HG03460 (cell line): ENCODE results near the gene NELL1.

Experiments used
- ATAC-seq: cut with Tn5 transposase; IDR thresholded peaks from one replicate; pipeline ENCODE4 v1.9.1; 2021; ENCODE audit not compliant: unreplicated experiment

The NELL1 gene

GRCh38 chr11:21403069-21403468, 733.7 kb downstream of the NELL1 start:
- ATAC-seq: no peak

- ATAC-seq: no peak
These were observed 736.0 kb downstream of the NELL1 start for GRCh38 chr11:21405422-21405821.

GRCh38 chr11:21410513-21410912, 741.1 kb downstream of the NELL1 start:
- no peak for ATAC-seq

- no peak for ATAC-seq
These were observed 741.7 kb downstream of the NELL1 start for GRCh38 chr11:21411104-21411503.

- no peak for ATAC-seq
These were observed 742.2 kb downstream of the NELL1 start for GRCh38 chr11:21411597-21411996.

DNA sequence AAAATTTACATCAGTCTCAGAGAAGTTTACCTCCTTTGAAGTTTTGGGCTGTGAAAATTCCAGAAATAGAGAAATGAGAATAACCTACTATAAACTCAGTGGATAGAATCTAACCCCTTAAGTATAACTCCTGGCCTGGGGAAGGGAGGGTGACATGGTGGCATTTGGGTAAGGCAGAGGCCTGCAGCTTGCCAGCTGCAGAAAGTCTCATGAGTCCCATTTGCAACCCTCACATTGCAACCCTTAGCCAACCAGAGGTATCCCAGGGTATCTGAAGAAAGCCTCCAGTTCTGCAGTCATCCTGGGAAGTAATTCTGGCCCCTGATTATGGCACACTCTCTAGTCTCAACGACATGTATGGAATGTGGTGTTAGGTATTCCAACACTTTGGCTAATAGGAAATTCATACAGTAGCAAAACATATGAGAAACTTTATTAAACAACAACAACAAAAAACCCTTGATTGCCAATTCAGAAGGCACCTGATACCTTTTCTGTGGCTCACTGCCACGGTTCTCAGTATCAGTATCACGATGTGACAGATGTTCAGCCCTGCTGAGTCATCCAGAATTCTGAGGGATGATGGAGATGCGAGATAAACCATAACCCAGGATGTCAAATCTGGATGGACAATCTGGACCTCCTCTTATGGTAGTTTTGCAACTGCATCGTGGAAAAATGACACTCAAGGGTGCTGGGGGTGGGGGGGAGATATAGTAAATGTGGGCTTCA, 743.4 kb downstream of the NELL1 start:
- no peak for ATAC-seq

GRCh38 chr11:21414953-21415352, 745.6 kb downstream of the NELL1 start:
- ATAC-seq: no peak

DNA sequence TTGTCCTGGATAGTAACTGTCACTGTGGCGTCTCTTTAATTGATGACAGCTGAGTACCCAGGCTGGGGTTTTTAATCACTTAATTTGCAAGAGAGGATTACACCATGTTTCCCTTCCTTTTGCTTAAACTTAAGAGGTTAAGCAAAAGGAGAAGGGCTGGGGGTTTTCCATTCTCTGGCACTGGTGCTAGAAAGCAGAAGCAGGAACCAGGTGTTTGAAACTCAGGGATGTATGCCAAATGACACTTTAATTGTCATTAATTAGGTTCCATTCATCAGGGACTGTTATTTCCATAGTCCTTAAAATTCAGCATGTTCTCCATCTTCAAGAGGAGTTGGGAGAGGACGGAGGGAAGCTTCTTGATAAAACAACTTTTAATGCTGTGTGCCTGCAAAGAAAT, 746.2 kb downstream of the NELL1 start:
- no peak for ATAC-seq

- ATAC-seq: no peak
These were observed 752.4 kb downstream of the NELL1 start for GRCh38 chr11:21421711-21422329.

DNA sequence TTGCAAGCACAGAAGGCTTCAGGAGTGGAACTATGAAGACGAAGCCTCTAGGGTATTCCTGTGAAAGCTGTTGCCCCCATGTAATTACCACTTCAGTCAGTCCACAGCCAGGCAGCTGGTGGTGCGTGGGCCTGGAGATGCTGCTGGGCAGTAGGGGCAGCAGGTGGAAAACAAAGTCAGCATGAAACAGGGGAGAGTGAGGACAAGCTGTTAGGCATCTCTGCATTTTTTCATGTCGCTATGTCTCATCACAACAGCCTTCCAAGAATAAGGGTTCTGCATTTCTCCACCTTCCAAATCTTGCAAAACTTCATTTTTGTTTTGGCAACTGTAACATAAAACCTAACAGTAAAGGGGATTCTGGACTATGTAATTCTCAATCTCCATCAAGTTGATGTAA, 757.5 kb downstream of the NELL1 start:
- ATAC-seq: no peak

DNA sequence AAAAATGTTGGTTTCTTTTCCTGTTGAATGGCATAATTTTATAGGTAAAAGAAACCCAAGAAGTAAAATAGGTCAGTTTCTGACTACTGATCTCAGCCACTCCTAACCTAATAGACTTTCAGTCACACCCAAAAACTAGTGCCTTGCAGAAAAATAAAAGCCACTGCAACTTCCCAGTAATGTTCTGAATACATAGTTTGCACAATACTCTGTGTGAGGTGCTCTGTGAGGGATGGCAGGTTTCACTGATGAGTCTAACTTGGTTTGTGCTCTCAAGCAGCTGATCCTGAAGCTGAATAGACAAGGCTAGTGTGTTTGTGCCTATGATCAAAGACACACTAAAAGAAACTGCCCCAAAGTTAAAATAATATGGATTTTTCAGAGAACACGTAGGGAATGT, 758.3 kb downstream of the NELL1 start:
- ATAC-seq: no peak

GRCh38 chr11:21428796-21429195, 759.4 kb downstream of the NELL1 start:
- ATAC-seq: no peak

- no peak for ATAC-seq
These were observed 760.0 kb downstream of the NELL1 start for GRCh38 chr11:21429401-21429800.

DNA sequence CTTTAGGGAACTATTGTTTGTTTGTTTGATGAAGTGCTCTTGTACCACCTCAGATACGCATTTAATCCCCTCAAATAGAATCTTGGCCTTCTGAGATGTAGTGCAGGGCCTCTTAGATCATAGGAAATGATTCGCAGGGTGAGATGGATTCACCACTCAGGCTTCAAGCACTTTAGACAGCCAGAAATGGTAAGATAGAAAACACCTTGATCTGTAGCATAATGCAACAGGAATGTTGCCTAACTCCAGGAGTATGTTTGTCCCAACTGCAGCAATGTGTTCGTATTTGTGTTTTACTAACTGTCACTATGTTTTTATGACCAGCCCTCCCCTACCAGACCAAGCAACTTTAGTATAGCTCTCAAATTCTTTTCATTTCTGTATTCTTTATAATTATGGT, 761.2 kb downstream of the NELL1 start:
- ATAC-seq: no peak

DNA sequence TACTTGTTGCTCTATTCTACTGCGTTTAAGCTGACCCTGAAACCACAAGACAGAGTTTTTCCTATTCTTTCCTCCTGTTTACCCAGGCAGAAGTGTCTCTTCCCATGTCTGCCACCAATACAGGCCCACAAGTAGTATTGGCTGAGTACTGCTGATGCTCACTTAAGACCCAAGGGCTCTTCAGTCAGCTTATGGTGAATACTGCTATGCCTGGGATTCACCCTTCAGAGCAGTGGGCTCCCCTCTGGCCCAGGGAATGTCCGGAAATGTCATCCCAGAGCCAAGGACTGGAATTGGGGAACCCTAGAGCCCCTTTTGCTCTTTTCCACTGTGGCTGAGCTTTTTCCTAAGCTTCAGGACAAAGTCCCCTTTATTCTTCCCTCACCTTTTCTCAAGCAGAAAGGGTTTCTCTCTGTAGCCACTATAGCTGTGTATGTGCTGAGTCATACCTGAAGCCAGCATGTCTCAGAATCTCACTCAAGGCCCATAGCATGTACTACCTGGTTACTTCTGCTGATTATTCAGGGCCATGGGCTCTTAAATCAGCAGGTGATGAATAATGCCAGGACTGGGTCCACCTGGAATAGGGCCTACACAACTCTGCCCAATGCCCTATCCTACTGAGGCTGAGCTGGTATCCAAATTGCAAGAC, 777.7 kb downstream of the NELL1 start:
- ATAC-seq: peak; percentile 77

- no peak for ATAC-seq
These were observed 778.5 kb downstream of the NELL1 start for GRCh38 chr11:21447871-21448270.

DNA sequence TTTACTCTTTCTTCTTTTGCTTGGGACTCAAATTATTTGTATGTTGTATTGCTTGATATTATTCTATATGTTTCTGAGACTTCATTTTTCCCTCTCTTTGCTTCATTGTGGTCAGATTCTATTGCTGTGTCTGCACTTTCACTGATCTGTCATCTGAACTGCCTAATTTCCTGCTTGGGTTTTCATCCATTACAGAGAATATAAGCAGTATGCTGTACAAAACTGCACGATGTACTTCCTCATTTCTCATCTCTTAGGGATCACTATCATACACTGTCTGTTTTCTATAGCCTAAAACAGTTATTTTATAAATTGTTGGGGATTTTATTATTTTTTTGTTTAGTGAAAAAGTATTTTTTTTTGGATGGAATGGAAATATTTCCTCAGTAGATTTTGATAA, 786.8 kb downstream of the NELL1 start:
- ATAC-seq: no peak

- ATAC-seq: no peak
These were observed 790.7 kb downstream of the NELL1 start for GRCh38 chr11:21460082-21460481.

- ATAC-seq: no peak
These were observed 792.3 kb downstream of the NELL1 start for GRCh38 chr11:21461701-21462100.

- ATAC-seq: no peak
These were observed 795.3 kb downstream of the NELL1 start for GRCh38 chr11:21464601-21465193.

DNA sequence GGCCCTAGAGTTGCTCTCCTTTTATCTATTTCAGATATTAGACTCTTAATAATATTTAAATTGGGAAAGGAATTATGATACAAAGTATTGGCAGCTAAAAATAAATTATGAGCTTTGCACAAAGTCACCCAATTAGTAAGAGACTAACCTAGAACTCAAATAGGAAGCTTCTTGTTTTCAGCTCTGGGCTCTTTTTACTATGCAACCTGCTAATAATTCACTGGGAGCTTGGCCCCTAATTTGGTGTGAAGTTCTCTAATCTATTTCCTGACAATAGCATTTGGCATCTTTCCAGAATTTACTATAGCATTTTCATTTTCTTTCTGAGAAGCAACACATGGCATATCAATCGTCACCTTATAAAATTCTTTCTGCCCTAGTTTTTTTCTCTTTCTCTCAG, 795.8 kb downstream of the NELL1 start:
- no peak for ATAC-seq

GRCh38 chr11:21465920-21466319, 796.5 kb downstream of the NELL1 start:
- no peak for ATAC-seq
